D341Med (cell line): ENCODE results near the gene FOXO3.
"Not testable (repeated sequence)": the region's sequence is repeated elsewhere in the genome, so short reads cannot be mapped to it uniquely, and the experiment has no call there.

Experiments used
- DNase-seq: peaks from one replicate; pipeline ENCODE4 v3.0.0; 2012; ENCODE audit warnings: low spot score

Gene FOXO3

DNA sequence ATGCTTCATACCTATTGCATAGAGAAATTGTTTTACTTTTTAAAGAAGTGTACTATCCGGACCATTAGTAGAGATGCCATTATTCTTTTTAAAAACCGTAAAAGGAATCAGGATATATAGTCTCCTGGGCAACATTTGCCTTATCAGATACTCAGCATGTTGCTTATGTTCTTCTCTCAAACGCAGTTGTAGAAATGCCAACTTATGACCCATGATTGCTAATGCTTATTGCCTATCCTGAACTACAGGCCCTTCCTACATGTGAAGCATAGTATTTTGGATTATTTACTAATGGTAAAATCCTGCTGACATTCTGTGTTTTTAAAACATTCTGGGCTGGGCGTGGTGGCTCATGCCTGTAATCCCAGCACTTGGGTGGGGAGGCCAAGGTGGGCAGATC, 99.5 kb downstream of the FOXO3 start:
- no peak for DNase-seq

DNA sequence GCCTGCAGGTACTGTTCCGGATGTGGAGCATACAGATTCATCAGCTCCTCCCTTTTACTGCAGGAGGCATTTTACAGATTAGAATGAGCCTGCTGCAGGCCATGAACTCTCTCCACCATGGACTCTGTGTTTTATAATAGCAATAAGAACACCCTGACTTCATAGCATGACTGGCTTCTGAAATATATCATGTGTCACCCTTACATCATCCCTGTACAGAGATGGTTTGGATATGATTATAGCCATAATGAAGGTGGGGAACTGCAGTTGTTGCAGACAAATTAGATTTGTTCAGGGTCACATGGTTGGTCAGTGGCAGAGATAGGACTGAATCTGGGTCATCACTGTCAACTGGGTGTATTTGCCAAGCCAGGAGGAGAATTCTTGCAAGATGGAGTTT, 100.7 kb downstream of the FOXO3 start:
- DNase-seq: no peak

- DNase-seq: no peak
These were observed 101.3 kb downstream of the FOXO3 start for GRCh38 chr6:108661982-108662381.

DNA sequence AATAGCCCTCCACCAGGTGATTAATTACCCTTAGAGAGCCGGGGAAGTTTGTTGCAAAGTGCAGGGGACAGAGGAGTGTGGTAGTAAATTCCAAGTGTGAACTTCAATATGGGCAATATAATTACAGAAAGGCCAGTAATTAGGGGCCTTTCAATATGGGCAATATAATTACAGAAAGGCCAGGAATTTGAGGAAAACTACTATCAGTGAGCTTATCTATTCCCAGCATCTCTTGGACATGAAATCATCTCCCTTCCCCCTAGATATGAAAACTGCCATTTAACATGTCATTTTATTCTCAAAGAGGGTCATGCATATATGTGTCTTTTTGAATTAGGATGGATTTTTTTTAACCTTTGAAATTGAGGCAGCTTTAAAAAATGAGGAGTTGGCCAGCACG, 102.0 kb downstream of the FOXO3 start:
- no peak for DNase-seq

DNA sequence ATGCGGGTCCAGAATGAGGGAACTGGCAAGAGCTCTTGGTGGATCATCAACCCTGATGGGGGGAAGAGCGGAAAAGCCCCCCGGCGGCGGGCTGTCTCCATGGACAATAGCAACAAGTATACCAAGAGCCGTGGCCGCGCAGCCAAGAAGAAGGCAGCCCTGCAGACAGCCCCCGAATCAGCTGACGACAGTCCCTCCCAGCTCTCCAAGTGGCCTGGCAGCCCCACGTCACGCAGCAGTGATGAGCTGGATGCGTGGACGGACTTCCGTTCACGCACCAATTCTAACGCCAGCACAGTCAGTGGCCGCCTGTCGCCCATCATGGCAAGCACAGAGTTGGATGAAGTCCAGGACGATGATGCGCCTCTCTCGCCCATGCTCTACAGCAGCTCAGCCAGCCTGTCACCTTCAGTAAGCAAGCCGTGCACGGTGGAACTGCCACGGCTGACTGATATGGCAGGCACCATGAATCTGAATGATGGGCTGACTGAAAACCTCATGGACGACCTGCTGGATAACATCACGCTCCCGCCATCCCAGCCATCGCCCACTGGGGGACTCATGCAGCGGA, 102.9 kb downstream of the FOXO3 start:
- not testable (repeated sequence) for DNase-seq

GRCh38 chr6:108665495-108666196, 104.9 kb downstream of the FOXO3 start:
- DNase-seq: no peak

DNA sequence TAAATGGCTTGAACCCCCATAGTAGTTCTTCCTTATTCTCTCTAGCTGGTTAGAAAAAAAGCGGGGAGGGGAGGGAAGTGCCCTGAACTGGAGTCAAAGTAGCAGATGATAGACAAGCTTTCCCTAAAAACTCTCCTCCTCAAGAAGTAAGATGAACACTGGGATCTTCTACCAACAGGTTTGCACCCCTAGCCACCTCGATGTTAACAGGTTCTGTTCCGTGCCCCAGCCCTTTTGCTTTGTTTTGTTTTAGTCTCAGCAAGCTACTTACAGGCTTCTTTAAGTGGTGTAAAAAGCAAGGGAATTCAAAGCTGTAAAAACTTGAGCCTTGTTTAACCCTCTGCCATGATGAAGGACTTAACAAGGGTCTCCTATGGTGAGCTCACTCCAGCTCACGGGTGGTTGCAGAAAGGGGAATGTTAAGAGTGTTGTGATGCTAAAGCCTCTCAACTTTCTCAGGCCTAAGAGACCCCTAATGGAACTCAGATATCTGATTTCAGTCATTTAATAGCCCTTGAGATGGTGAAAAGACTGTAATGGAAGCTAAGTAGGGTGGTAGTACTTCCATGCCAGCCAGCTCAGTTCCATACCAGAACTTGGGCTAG, 106.0 kb downstream of the FOXO3 start:
- DNase-seq: no peak

- DNase-seq: no peak
These were observed 107.3 kb downstream of the FOXO3 start for GRCh38 chr6:108667993-108668392.

DNA sequence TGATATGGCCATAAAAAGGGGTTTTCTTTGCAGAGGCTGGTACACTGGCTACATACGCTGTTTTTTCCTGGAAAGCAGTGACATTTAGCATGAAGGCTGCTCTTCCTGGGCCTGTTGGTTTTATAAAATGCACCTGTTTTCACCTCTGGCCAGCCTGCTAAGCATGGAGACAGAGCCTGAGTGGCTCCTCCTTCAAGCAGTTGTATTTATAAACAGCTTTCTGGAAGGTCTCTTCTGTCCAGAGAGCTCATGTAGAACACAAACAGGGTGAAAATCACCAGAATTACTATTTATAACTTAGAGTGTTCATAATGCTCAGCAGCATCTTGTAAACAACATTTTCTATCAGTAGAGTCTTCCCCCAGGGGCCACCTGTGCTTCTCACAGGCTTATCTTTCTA, 109.0 kb downstream of the FOXO3 start:
- no peak for DNase-seq

DNA sequence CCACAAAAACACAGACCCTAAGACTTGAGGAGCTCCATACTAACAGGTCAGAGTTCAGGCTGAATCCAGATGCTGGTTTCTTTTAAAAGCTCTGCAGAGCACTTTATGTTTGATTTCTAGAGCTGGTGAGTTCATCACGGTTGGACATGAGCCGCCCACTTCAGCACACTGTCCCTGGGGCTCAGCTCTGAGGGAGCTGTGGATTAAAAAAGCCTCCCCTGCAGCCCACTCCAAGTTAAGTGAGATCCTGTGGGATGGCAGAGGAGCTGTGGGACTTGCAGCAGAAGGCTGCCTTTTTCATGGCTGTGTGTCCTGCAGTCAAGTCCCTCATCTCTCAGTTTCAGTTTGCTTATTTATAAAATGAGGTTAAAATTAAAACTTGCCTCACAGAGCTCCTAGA, 110.5 kb downstream of the FOXO3 start:
- no peak for DNase-seq

DNA sequence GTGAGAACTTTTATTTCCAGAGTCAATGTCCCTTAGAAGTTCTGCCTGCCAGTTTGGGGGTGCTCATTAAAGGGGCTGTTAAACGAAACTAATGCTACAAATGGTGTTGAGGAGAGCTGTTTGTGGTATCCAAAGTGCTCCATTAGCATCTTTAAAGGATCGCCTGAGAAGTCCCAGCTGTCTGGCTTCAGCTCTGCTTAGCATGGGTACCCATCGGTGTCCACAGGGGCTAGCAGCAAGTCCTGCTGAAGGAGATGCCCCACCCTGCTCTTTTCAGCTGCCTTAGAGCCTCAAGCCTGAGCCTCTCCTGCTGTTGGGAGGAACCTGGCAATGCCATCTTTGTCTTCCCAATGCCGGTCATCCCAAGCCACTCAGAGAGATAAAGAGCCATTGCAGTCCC, 111.1 kb downstream of the FOXO3 start:
- no peak for DNase-seq

DNA sequence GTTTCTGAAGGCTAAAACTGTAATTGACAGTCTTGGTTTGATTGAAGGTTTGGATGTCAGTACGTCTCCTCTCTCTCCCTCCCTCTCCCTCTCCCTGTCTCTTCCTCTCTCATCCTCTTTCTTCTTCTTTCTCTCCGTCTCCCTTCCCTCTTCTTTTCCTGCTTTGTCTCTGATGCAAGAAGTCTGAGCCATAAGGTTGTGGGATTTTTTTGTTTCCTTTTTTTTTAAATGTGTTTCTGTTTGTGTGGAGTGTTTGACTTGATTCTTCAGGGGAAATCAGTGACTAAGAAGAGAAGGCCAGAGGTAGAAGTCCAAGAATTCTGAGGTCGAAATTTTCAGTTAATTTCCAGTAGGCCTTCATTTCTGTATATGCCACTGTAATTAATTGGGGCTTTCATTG, 111.9 kb downstream of the FOXO3 start:
- no peak for DNase-seq

DNA sequence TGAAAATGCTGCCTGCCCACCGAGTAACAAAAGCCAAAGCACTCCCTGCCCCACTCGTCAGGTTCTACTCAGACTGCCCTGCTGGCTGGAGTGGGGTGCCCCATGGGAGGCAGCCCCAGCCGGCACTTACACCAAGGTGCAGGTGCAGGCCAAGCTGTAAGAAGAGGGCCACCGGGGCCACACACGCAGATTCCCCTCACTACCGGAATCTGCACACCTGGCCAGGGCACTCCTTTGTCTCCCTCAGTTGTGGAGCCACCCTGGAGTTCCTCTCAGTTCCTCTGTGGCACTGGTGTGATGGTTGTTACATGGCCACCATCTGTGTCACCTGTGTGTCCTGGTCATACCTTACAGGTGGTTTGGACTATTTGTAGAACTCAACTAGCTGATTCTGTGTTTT, 112.4 kb downstream of the FOXO3 start:
- no peak for DNase-seq

GRCh38 chr6:108673602-108674001, 112.9 kb downstream of the FOXO3 start:
- DNase-seq: no peak

DNA sequence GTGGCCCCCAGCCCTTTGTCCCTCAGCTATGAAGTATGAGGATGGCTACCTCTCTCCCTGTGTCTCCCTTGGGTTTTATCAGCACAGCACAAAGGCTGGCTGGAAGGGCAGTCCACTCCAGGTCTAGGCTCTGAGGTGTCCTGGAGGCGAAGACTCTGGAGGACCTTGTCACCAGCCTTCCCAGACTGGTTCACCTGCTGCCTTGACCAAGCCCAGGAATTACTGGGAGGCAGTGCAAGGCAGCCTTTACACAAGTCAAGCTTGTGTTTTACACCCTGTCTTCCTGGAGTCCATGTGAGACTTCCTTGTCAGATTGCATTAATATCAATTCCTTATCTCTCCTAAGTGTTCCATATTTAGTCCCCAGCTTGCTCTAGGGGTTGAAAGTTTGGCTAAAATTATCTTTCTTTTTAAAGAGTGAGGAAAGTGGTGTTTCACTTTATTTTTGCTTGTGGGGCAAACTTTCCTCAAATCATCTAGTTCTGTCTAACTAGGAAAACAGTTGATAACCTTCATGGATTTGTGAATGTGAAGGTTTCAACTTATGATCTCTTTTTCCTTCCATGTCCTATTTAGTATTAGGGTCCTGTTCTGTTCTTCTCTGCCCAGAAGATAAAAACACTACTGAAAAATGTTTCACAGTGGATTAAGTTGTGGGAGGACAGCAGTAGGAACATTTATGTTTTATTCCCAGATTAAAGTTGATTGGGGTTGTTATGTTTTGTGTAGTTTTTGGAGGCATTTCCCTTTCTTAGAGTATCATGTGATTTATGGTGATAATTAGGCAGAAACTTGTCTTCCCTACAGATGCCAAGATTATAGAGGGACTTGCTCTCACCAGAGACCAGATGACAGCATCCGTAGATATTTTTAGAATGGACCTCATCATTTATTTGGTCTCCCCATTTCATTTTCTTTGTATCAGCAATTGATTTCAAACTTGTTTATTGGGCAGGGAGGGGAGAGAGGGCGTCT, 114.8 kb downstream of the FOXO3 start:
- DNase-seq: no peak

DNA sequence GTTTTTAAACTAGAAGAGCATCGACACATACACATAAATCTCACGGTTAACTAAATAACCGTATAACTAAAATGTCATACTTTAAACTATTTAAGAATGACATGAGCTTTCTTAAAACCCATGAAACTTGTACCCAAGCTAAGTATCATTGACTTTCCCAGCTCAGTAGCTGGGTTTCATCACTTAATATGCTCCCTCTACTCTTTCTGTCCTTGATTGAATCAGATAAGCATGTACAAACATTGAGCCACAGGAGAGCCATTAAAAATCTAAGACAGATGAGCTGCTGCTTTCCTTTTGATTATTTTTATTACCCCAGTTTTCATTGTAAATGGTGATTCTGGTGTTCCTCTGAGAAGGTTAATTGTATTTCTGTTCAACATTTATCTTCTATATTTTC, 115.8 kb downstream of the FOXO3 start:
- no peak for DNase-seq

GRCh38 chr6:108677357-108677756, 116.6 kb downstream of the FOXO3 start:
- no peak for DNase-seq

- no peak for DNase-seq
These were observed 117.2 kb downstream of the FOXO3 start for GRCh38 chr6:108677894-108678293.

DNA sequence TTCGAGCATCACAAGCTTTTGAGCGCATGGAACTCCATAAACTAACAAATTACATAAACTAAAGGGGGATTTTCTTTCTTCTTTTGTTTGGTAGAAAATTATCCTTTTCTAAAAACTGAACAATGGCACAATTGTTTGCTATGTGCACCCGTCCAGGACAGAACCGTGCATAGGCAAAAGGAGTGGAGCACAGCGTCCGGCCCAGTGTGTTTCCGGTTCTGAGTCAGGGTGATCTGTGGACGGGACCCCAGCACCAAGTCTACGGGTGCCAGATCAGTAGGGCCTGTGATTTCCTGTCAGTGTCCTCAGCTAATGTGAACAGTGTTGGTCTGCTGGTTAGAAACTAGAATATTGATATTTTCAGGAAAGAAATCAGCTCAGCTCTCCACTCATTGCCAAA, 119.6 kb downstream of the FOXO3 start:
- DNase-seq: not testable (repeated sequence)

GRCh38 chr6:108681721-108682120, 121.0 kb downstream of the FOXO3 start:
- not testable (repeated sequence) for DNase-seq

DNA sequence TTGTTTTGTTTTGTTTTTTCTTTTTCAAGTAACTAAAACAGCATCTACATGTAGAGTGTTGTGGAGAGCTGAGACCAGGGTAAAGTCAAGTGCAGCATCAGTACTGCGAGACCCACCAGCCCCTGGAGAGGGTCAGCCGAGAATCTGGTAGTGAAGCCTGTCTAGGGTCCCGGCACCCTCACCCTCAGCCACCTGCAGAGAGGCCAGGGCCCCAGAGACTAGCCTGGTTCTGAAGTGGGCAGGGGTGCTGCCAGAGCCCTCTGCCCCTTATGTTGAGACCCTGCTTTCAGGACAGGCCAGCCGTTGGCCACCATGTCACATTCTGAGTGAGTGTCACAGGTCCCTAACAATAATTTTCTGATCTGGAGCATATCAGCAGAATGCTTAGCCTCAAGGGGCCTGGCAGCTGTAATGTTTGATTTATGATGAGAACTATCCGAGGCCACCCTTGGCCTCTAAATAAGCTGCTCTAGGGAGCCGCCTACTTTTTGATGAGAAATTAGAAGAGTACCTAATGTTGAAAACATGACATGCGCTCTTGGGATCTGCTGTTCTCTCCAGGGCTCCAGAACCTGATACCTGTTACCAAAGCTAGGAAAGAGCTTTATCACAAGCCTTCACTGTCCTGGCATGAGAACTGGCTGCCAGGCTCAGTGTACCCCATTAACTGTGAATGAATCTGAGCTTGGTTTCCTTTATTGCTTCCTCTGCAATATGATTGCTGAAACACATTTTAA, 121.8 kb downstream of the FOXO3 start:
- not testable (repeated sequence) for DNase-seq

- not testable (repeated sequence) for DNase-seq
These were observed 123.3 kb downstream of the FOXO3 start for GRCh38 chr6:108683976-108684375.
